Measurements from ENCODE around the gene SMC6.

- TF ChIP-seq CTCF (IDR thresholded peaks at IDR 0.05) (no peak), POLR2A (IDR thresholded peaks at IDR 0.05) (no peak)
These were observed 8.8 kb upstream of the SMC6 start for GRCh38 chr2:17762451-17762850.
